Measurements from ENCODE around the gene CHST3.

- no peak for TF ChIP-seq CTCF (IDR thresholded peaks at IDR 0.05 in 8 of 11, conservative IDR thresholded peaks at IDR 0.05 in 3 of 11)
- TF ChIP-seq POLR2A (IDR thresholded peaks at IDR 0.05), result no peak
- no peak for TF ChIP-seq POLR2AphosphoS5 (IDR thresholded peaks at IDR 0.05)
Observed at GRCh38 chr10:71968553-71969474, 4.6 kb downstream of the CHST3 start.

Data from spleen (tissue), 7 donors.